ENCODE results near the gene WNK2.

Gene WNK2

GRCh38 chr9:93166699-93167098 is 17.2 kb upstream of the WNK2 start:
- no peak overlapping the region for H3K4me3 ChIP-seq (ENCODE audit: low read depth, low read length)
- TF ChIP-seq CTCF (IDR thresholded peaks at IDR 0.05; ENCODE audit: low read depth, low read length, missing control alignments) = no peak
- DNase-seq (ENCODE audit: low read depth) = no peak

GRCh38 chr9:93167185-93167584 is 16.8 kb upstream of the WNK2 start:
- TF ChIP-seq CTCF (IDR thresholded peaks at IDR 0.05; ENCODE audit: low read depth, low read length, missing control alignments) = no peak
- H3K4me3 ChIP-seq (ENCODE audit: low read depth, low read length) = no peak overlapping the region
- DNase-seq (ENCODE audit: low read depth) = no peak

GRCh38 chr9:93167838-93168237 is 16.1 kb upstream of the WNK2 start:
- no peak overlapping the region for H3K4me3 ChIP-seq (ENCODE audit: low read depth, low read length)
- no peak for TF ChIP-seq CTCF (IDR thresholded peaks at IDR 0.05; ENCODE audit: low read depth, low read length, missing control alignments)

GRCh38 chr9:93168581-93168980 is 15.4 kb upstream of the WNK2 start:
- no peak for DNase-seq (ENCODE audit: low read depth)
- TF ChIP-seq CTCF (IDR thresholded peaks at IDR 0.05; ENCODE audit: low read depth, low read length, missing control alignments) = no peak
- H3K4me3 ChIP-seq (ENCODE audit: low read depth, low read length) = no peak overlapping the region

More at GRCh38 chr9:93167838-93168237, 16.1 kb upstream of the WNK2 start:
- DNase-seq (ENCODE audit: low read depth) = no peak

- no peak for TF ChIP-seq CTCF (IDR thresholded peaks at IDR 0.05; ENCODE audit: low read depth, low read length, missing control alignments)
Measured at GRCh38 chr9:93169444-93169843, 14.5 kb upstream of the WNK2 start.

GRCh38 chr9:93170571-93170970 is 13.4 kb upstream of the WNK2 start:
- H3K4me3 ChIP-seq (ENCODE audit: low read depth, low read length) = no peak overlapping the region
- DNase-seq (ENCODE audit: low read depth) = no peak
- TF ChIP-seq CTCF (IDR thresholded peaks at IDR 0.05; ENCODE audit: low read depth, low read length, missing control alignments) = no peak

More at GRCh38 chr9:93169444-93169843, 14.5 kb upstream of the WNK2 start:
- H3K4me3 ChIP-seq (ENCODE audit: low read depth, low read length) = no peak overlapping the region
- DNase-seq (ENCODE audit: low read depth) = no peak

GRCh38 chr9:93171261-93171990 is 12.5 kb upstream of the WNK2 start:
- no peak for DNase-seq (ENCODE audit: low read depth)
- H3K4me3 ChIP-seq (ENCODE audit: low read depth, low read length) = no peak overlapping the region
- TF ChIP-seq CTCF (IDR thresholded peaks at IDR 0.05; ENCODE audit: low read depth, low read length, missing control alignments) = no peak

All from GM12864 (cell line).